GM18907 (cell line): ENCODE measurements around the gene MAP3K5.

Source experiments
- ATAC-seq: cut with Tn5 transposase; IDR thresholded peaks from one replicate; pipeline ENCODE4 v1.9.1; 2021; ENCODE audit warnings: mild to moderate bottlenecking, moderate library complexity; ENCODE audit not compliant: unreplicated experiment

The MAP3K5 gene

DNA sequence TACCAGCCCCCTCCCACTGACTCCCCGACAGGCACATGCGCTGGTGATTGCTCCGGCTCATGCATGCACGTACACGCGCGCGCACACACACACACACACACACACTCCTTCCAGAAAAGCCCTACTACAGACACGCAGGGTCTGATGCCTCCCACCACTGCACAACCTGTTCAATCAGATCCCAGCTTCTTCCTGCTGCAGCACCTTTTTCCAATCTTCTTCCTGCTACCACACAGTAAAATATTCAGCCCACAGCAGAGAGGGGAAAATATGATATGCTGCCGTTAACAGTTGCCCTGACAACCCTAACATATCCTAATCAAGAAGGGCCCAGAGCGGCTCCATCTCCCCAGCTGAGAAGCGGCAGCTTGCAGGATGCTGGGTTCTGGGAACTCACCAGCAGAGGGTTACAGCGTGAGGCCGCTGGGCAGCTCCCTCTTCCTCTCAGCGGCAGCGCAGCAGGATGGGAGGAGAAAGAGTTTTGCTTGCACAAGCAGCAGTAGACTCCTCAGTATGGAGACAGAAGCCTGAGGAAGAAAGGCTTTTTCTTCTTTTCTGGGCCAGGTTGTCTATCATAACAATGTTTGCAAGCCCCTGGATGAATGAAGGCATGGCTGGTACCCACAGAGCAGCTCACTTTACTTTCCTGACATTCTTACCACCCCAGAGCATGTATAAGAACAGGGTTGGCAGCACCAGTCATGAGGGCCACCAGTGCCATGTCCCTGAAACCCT, 265.9 kb downstream of the MAP3K5 start:
- peak; percentile 42 for ATAC-seq

DNA sequence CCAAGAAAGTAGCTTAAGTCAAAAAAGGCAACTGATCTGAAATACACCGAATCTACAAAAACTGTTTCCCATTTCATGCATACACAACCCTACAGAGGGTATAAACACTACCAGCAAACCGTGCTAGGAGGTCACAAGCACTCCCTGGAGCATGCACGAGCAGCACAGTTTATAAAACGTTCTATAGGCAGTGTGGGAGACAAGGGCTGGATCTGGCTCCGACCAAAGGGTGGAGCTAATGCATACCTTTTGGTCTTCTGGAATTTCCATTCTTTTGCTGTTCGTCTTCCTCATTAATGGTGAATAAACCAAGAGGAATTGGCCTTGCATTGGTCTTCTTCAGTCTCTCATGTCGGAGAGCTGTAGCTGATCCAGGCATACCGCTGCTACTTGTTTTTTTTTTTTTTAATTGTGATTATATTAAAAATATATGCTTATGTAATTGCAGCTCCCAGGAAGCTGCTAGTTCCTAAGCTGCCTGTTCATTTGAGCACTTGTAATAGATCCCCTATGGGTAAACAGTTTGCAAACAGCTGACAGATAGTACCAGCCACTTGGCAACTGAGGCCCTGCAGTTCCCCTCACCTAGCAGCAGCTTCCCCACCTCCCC, 266.6 kb downstream of the MAP3K5 start:
- no peak for ATAC-seq

GRCh38 chr6:136524936-136525413, 267.3 kb downstream of the MAP3K5 start:
- ATAC-seq: no peak

DNA sequence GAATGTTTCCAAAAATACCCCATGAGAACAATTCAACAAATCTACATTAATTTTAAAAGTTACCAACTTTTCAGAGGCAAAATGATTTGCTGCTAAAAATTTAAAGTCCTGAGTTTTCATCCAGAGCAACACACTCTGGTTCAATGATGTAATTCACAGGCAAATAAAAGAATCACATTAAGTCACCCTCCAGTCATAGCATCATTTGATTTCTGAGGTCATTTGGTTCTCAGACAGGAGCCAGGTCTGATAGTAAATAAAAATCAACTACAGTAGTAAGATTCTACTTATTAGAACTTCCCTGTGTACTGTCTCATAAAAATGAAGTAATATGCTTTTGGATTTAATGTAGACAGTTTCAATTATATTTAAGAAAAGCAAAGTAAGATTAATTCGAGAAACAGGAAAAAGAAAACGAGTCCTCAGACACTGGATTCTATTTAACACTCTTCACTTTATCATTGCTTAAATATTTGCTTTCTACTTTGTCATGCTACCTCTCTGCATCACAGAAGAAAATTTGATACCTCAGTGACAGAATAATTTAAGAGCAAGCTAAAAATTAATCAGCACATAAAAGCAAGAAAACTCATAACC, 267.8 kb downstream of the MAP3K5 start:
- no peak for ATAC-seq

DNA sequence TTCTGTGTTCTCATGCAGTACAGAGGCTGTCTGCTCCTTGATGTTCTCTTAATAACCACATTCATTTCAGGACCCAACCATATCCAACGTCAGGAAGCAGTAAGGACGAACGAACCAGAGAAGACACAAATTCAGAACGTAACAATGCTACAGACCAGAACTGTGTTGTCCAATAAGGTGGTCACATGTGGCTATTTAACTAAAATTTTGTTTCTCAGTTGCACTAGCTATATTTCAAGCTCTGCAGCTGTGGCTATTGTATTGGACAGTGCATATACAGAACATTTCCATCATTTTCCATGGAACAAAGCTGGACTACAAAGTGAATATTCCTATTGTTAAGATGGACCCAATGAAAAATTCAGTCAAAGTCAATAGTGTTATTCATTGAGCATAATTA, 269.1 kb downstream of the MAP3K5 start:
- no peak for ATAC-seq

DNA sequence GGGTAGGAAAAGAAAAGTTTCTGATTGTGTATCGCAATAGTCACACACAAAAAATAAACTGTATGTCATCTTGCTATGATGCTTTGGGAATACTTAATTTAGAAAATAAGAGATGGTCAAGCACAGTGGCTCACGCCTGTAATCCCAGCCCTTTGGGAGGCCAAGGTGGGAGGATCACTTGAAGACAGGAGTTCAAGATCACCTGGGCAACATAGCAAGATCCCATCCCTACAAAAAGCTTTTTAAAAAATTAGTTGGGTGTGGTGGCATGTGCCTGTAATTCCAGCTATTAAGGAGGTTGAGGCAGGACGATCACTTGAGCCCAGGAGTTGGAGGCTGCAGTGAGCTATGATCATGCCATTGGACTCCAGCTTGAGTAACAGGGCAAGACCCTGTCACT, 269.6 kb downstream of the MAP3K5 start:
- ATAC-seq: no peak

DNA sequence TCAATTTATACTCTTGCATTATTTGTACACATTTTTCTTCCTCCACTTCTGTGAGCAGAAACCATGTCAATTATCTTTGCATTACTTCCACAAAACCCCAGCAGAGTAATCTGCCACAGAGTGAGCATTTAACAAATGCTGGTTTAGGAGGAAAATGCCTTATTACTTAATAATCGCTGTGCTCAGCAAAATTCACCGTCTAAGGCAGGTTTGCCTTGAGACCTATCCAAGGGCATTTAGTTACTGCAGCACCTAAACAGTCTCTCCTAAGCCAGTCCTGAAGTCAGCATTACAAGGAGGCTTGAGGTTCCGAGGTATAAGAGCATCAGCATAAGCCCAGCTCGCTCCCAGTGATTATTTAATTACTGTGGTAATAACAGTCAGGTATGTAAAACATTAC, 270.4 kb downstream of the MAP3K5 start:
- no peak for ATAC-seq

- no peak for ATAC-seq
These were observed 270.9 kb downstream of the MAP3K5 start for GRCh38 chr6:136521427-136521826.

- ATAC-seq: no peak
These were observed 271.8 kb downstream of the MAP3K5 start for GRCh38 chr6:136520517-136520916.

- no peak for ATAC-seq
These were observed 274.7 kb downstream of the MAP3K5 start for GRCh38 chr6:136517582-136517981.

GRCh38 chr6:136517002-136517401, 275.3 kb downstream of the MAP3K5 start:
- ATAC-seq: no peak

DNA sequence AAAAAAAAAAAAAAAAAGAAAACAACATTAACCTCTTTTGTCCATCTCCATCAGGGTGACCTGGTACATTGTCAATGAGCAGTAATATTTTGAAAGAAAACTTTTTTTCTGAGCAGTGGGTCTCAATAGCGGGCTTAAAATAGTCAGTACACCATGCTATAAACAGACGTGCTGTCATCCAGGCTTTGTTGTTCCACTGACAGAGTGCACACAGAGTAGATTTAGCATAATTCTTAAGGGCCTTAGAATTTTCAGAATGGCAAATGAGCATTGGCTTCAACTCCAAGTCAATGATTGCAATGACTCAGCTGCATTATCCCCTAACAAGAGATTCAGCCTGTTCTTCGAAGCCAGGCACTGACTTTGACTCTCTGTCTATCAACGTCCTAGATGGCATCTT, 277.7 kb downstream of the MAP3K5 start:
- no peak for ATAC-seq

- no peak for ATAC-seq
These were observed 280.4 kb downstream of the MAP3K5 start for GRCh38 chr6:136511926-136512325.

DNA sequence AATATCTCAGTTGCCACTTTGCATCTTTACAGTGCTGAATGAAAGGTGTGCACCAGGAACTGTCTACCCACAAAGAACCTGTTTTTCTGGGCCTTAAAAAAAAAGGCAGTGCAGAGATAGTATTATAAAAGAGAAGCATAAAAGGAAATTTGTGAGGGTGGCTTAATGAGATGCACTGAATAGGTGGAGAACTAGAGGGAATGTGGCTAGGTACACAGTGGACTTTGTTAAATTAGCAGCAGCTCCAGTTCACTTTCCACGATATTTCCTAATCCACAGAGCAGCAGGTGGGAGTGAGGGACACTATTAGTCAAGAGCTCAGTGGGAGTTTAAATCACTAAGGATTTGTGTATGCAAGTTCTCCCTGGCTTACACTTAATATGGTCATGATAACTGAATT, 280.9 kb downstream of the MAP3K5 start:
- no peak for ATAC-seq

GRCh38 chr6:136510782-136511181, 281.5 kb downstream of the MAP3K5 start:
- no peak for ATAC-seq

- ATAC-seq: no peak
These were observed 282.0 kb downstream of the MAP3K5 start for GRCh38 chr6:136510299-136510698.

- ATAC-seq: no peak
These were observed 283.4 kb downstream of the MAP3K5 start for GRCh38 chr6:136508725-136509392.
